HepG2 (cell line): ENCODE measurements around the gene PTTG1. TPM values are rescaled to one million over a fixed set of nuclear protein-coding genes. Genes with fewer than 3 reads are reported as not detected.

Experiments used
- ATAC-seq: fragments of 200-7000 bp; cut with Tn5 transposase; 3 replicates; pipeline ENCODE4 v1.9.1; 2020; ENCODE audit warnings: mild to moderate bottlenecking, moderate library complexity
- BruUV-seq: library from RNA; stranded (reverse); fragments of 400-500 nt; replicated peaks from 2 replicates; lab custom pipeline; 2021; lab: Mats Ljungman, UMichigan
- CTCF ChIA-PET: fragments of 300-600 bp; formaldehyde crosslinking; extraction: SDS; loops from one replicate; lab custom pipeline; 2021; ENCODE audit warnings: low total read pairs, inconsistent platforms, low intra/inter-chr PET ratio; lab: Yijun Ruan, JAX
- POLR2A ChIA-PET: fragments of 350-600 bp; sonication (Branson Sonifier 250); formaldehyde crosslinking; loops from one replicate; lab custom pipeline; 2020; ENCODE audit warnings: antibody characterized with exemption, inconsistent platforms; lab: Yijun Ruan, JAX
- DNase-seq: peaks from one replicate; pipeline ENCODE4 v3.0.0-alpha.2; 2015; ENCODE audit warnings: low spot score
- FAIRE-seq: peaks from 3 replicates; lab custom pipeline; 2011; peaks lifted over from hg19 to GRCh38; lab: Jason Lieb, UNC
- H2AFZ ChIP-seq: one replicate; pipeline ENCODE4 v1.6.1; 2011; ENCODE audit warnings: low read length, inconsistent platforms
- H3K27ac ChIP-seq: fragments of 300-600 bp; 3 replicates; pipeline ENCODE4 v1.8.0; 2011; ENCODE audit warnings: mixed run types, mild to moderate bottlenecking, mixed read lengths, low read length, inconsistent platforms; ENCODE audit not compliant: insufficient read depth; ENCODE audit errors: extremely low read length
- H3K27me3 ChIP-seq, 2 experiments: fragments of 200-600 bp in 1 of 2; 2 replicates in 1 of 2; 3 replicates in 1 of 2; pipeline versions ENCODE4 v1.6.0 to v1.8.0; 2011; ENCODE audit warnings: low read length in 2 of 2, mild to moderate bottlenecking in 2 of 2, moderate library complexity in 2 of 2, inconsistent platforms in 1 of 2; ENCODE audit not compliant: insufficient read depth in 2 of 2, control insufficient read depth in 1 of 2
- H3K36me3 ChIP-seq, 2 experiments: fragments of 200-600 bp in 1 of 2; replicated peaks in 1 of 2; 2 replicates in 1 of 2; 3 replicates in 1 of 2; pipeline versions ENCODE4 v1.5.1 to v1.8.0; 2011; ENCODE audit warnings: low read length in 2 of 2, inconsistent platforms in 1 of 2; ENCODE audit not compliant: insufficient read depth in 2 of 2, control insufficient read depth in 1 of 2
- H3K4me1 ChIP-seq: 2 replicates; pipeline ENCODE4 v1.5.1; 2012; ENCODE audit warnings: low read length, inconsistent platforms; ENCODE audit not compliant: insufficient read depth
- H3K4me2 ChIP-seq: 2 replicates; pipeline ENCODE4 v1.6.0; 2011; ENCODE audit warnings: low read depth, low read length, inconsistent platforms
- H3K4me3 ChIP-seq, 3 experiments: fragments of 200-600 bp in 1 of 3; sonication (generic), shearing (Covaris generic) in 1 of 3; replicated peaks in 1 of 3; 2 replicates each; pipeline ENCODE4 v1.5.1; 2011 to 2016; ENCODE audit warnings: low read length in 3 of 3, inconsistent platforms in 2 of 3, low read depth in 2 of 3, mild to moderate bottlenecking in 2 of 3, control low read depth in 1 of 3, mixed read lengths in 1 of 3; ENCODE audit not compliant: insufficient read depth in 1 of 3
- H3K79me2 ChIP-seq: one replicate; pipeline ENCODE4 v1.6.1; 2011; ENCODE audit warnings: low read length, inconsistent platforms; ENCODE audit not compliant: insufficient read depth
- H3K9ac ChIP-seq: 2 replicates; pipeline ENCODE4 v1.6.0; 2011; ENCODE audit warnings: mild to moderate bottlenecking, low read depth, low read length, inconsistent platforms; ENCODE audit not compliant: insufficient read depth
- H3K9me3 ChIP-seq: 2 replicates; pipeline ENCODE4 v1.5.1; 2012; ENCODE audit warnings: mild to moderate bottlenecking, low read length
- H4K20me1 ChIP-seq: 2 replicates; pipeline ENCODE4 v1.6.0; 2011; ENCODE audit warnings: inconsistent platforms, mild to moderate bottlenecking, low read length, moderate library complexity; ENCODE audit not compliant: insufficient read depth
- CCDC6 ChIP-seq: sonication (generic); formaldehyde crosslinking; IDR thresholded peaks from 2 replicates; pipeline ENCODE4 v1.8.1; 2022; ENCODE audit warnings: mild to moderate bottlenecking, missing genetic modification reagents, moderate library complexity
- MXD4 ChIP-seq: IDR thresholded peaks from 2 replicates; pipeline ENCODE4 v1.6.1; 2016; ENCODE audit warnings: mild to moderate bottlenecking, missing biosample characterization, missing genetic modification reagents
- ZBTB8A ChIP-seq: sonication (generic); formaldehyde crosslinking; IDR thresholded peaks from 2 replicates; pipeline ENCODE4 v1.4.0; 2020; ENCODE audit warnings: mild to moderate bottlenecking, low read depth, missing genetic modification reagents, borderline replicate concordance
- ZHX2 ChIP-seq, 2 experiments: sonication (generic) in 1 of 2; formaldehyde crosslinking in 1 of 2; IDR thresholded peaks; 2 replicates each; pipeline versions ENCODE4 v1.6.1 to v1.9.0; 2014 to 2022; ENCODE audit warnings: antibody characterized with exemption in 1 of 2, borderline replicate concordance in 1 of 2, inconsistent platforms in 1 of 2, low read depth in 1 of 2, missing genetic modification reagents in 1 of 2
- ZNF280D ChIP-seq: sonication (generic); formaldehyde crosslinking; IDR thresholded peaks from 2 replicates; pipeline ENCODE4 v1.5.1; 2020; ENCODE audit warnings: mild to moderate bottlenecking, missing genetic modification reagents
- ZNF609 ChIP-seq: sonication (generic); formaldehyde crosslinking; IDR thresholded peaks from 2 replicates; pipeline ENCODE4 v1.4.0; 2020; ENCODE audit warnings: mild to moderate bottlenecking, missing genetic modification reagents, borderline replicate concordance
- ZUFSP ChIP-seq: sonication (generic); formaldehyde crosslinking; IDR thresholded peaks from 2 replicates; pipeline ENCODE4 v1.9.0; 2021; ENCODE audit warnings: missing genetic modification reagents, mild to moderate bottlenecking, borderline replicate concordance
- WGBS: methylation state at CpG from one replicate; pipeline ENCODE4 v1.1.6; 2017; ENCODE audit warnings: low lambda C conversion rate; 5-methylcytosine and 5-hydroxymethylcytosine counted together
- in situ Hi-C: cut with HindIII; loops from 2 replicates; pipeline ENCODE4 v1.10.0; 2017; ENCODE audit warnings: low pct_unique_long_range_greater_than_20kb; ENCODE audit not compliant: extremely low pct_ligation_motif_present
- intact Hi-C: fragments of 100-400 bp; cut with micrococcal nuclease; formaldehyde crosslinking; loops from one replicate; pipeline ENCODE4 v1.10.0; 2022; ENCODE audit not compliant: unreplicated experiment
- polyA plus RNA-seq, 8 experiments: library from polyadenylated mRNA; depleted of rRNA in 3 of 8; stranded (reverse) in 7 of 8; unstranded in 1 of 8; fragments of >200 nt; fragmentation: Illumina TruSeq in 4 of 8; extraction: Trizol in 4 of 8; gene quantifications; 2 replicates each; pipeline versions ENCODE4 v1.2.1 to v1.2.3, GENCODE V29; 2011 to 2016; ENCODE audit warnings: low read depth in 4 of 8, missing spikeins in 1 of 8, mixed read lengths in 1 of 8; ENCODE audit not compliant: insufficient read depth in 1 of 8
- total RNA-seq, 5 experiments: library from RNA; depleted of rRNA; stranded (reverse); fragments of >200 nt; fragmentation: Illumina TruSeq; extraction: Trizol; gene quantifications; 2 replicates each; pipeline ENCODE4 v1.2.3, GENCODE V29; 2016; ENCODE audit warnings: low read depth in 1 of 5

The PTTG1 gene
- total and polyA plus RNA-seq, 2 of the 13 experiments (the other 11 are each of a cell fraction or from before 2014, with no cell fraction given): 102 to 161 TPM

GRCh38 chr5:160449458-160449857 lies 27.8 kb downstream of the PTTG1 start:
- no peak for FAIRE-seq
- H3K4me1 ChIP-seq: peaks cover 7% of the 10 kb centered on the region
- ChIA-PET POLR2A (no interaction called here), CTCF (no interaction called here)
- in situ Hi-C loops (no loop called here), intact Hi-C loops (no loop called here)
- DNase-seq: no peak
- 25% methylated on average over 3 of the region's 3 CpGs for WGBS
- no peaks in the 10 kb centered on the region for H4K20me1 ChIP-seq
- H3K27me3 ChIP-seq: peaks cover 0 to 8% of the 10 kb centered on the region in 2 experiments; a peak in 3 of 5 replicates
- no peak overlapping the region for H3K9ac ChIP-seq
- H3K27ac ChIP-seq: no peak overlapping the region
- H3K9me3 ChIP-seq: no peaks in the 10 kb centered on the region
- no peaks in the 10 kb centered on the region for H3K79me2 ChIP-seq
- no peak for ATAC-seq
- H3K36me3 ChIP-seq: no peaks in the 10 kb centered on the region
- BruUV-seq: no TSS peak
- H3K4me3 ChIP-seq: no peak overlapping the region
- no peak overlapping the region for H3K4me2 ChIP-seq
- H2AFZ ChIP-seq: no peak overlapping the region
- TF ChIP-seq ZUFSP (CRISPR knock-in tag): no peak
- TF ChIP-seq MXD4 (CRISPR knock-in tag): no peak
- TF ChIP-seq ZNF280D (CRISPR knock-in tag): no peak
- no peak for TF ChIP-seq ZNF609
- TF ChIP-seq ZHX2 (IDR thresholded peaks at IDR 0.05; ENCODE audit: low read depth): no peak
- no peak for TF ChIP-seq ZHX2 (CRISPR knock-in tag; IDR thresholded peaks at IDR 0.05; ENCODE audit: borderline replicate concordance)
- no peak for TF ChIP-seq ZBTB8A (CRISPR knock-in tag)
- TF ChIP-seq CCDC6 (CRISPR knock-in tag): no peak
